GM23338 (cell line): Measurements from ENCODE around the gene TMEM41B. TPM values are rescaled to one million over a fixed set of nuclear protein-coding genes. Genes with fewer than 3 reads are reported as not detected.

Experiments used
- ATAC-seq: fragments of 200-7000 bp; cut with Tn5 transposase; 3 replicates; pipeline ENCODE4 v1.9.1; 2020
- DNase-seq: peaks from one replicate; pipeline ENCODE4 v3.0.0-alpha.2; 2015; ENCODE audit warnings: low spot score
- H2AFZ ChIP-seq: fragments of 200-600 bp; sonication (generic); 2 replicates; pipeline ENCODE4 v1.8.0; 2016; ENCODE audit warnings: antibody characterized with exemption, mild to moderate bottlenecking, moderate library complexity
- H3F3A ChIP-seq: fragments of 200-600 bp; sonication (generic); replicated peaks from 2 replicates; pipeline ENCODE4 v1.8.0; 2017; ENCODE audit warnings: antibody characterized with exemption, mixed run types, low read depth
- H3K27ac ChIP-seq: fragments of 200-600 bp; sonication (generic); 2 replicates; pipeline ENCODE4 v1.6.1; 2016; ENCODE audit warnings: low read depth
- H3K27me3 ChIP-seq: fragments of 200-600 bp; sonication (generic); 2 replicates; pipeline ENCODE4 v1.8.0; 2016; ENCODE audit warnings: mild to moderate bottlenecking, mixed run types, moderate library complexity; ENCODE audit not compliant: insufficient read depth
- H3K36me3 ChIP-seq: fragments of 200-600 bp; sonication (generic); 2 replicates; pipeline ENCODE4 v1.8.0; 2016; ENCODE audit warnings: mild to moderate bottlenecking; ENCODE audit not compliant: insufficient read depth
- H3K4me1 ChIP-seq: fragments of 200-600 bp; sonication (generic); 2 replicates; pipeline ENCODE4 v1.8.0; 2016; ENCODE audit warnings: mild to moderate bottlenecking, moderate library complexity; ENCODE audit not compliant: insufficient read depth
- H3K4me2 ChIP-seq: fragments of 200-600 bp; sonication (generic); 2 replicates; pipeline ENCODE4 v1.7.1; 2017; ENCODE audit warnings: mixed run types
- H3K4me3 ChIP-seq: fragments of 200-600 bp; sonication (generic); 2 replicates; pipeline ENCODE4 v1.6.1; 2016; ENCODE audit warnings: mixed run types
- H3K79me2 ChIP-seq: fragments of 200-600 bp; sonication (generic); replicated peaks from 2 replicates; pipeline ENCODE4 v1.8.0; 2017; ENCODE audit warnings: mild to moderate bottlenecking; ENCODE audit not compliant: insufficient read depth
- H3K9me2 ChIP-seq: fragments of 200-600 bp; sonication (generic); 2 replicates; pipeline ENCODE4 v1.8.0; 2017; ENCODE audit not compliant: insufficient read depth
- H4K20me1 ChIP-seq: fragments of 200-600 bp; sonication (generic); replicated peaks from 2 replicates; pipeline ENCODE4 v1.8.0; 2017; ENCODE audit warnings: mild to moderate bottlenecking; ENCODE audit not compliant: insufficient read depth
- H3K27ac Mint-ChIP-seq: 2 replicates; pipeline ENCODE4 v1.8.0; 2020; ENCODE audit warnings: inconsistent platforms, mild to moderate bottlenecking, moderate library complexity, mixed read lengths
- H3K27me3 Mint-ChIP-seq: 3 replicates; pipeline ENCODE4 v1.8.0; 2022; ENCODE audit warnings: low read depth, mild to moderate bottlenecking, moderate library complexity, mixed read lengths, inconsistent platforms; ENCODE audit not compliant: insufficient read depth, poor library complexity
- H3K36me3 Mint-ChIP-seq: 3 replicates; pipeline ENCODE4 v1.8.0; 2021; ENCODE audit warnings: low read depth, mild to moderate bottlenecking, inconsistent platforms, moderate library complexity, mixed read lengths
- H3K4me1 Mint-ChIP-seq: 3 replicates; pipeline ENCODE4 v1.8.0; 2020; ENCODE audit warnings: mild to moderate bottlenecking, inconsistent platforms, mixed read lengths
- H3K4me3 Mint-ChIP-seq: 3 replicates; pipeline ENCODE4 v1.8.0; 2021; ENCODE audit warnings: moderate library complexity, mild to moderate bottlenecking, inconsistent platforms, mixed read lengths
- H3K9me3 Mint-ChIP-seq: 3 replicates; pipeline ENCODE4 v1.8.0; 2020; ENCODE audit warnings: moderate library complexity, mild to moderate bottlenecking, inconsistent platforms, mixed read lengths
- ETS1 ChIP-seq: IDR thresholded peaks from 2 replicates; pipeline ENCODE4 v1.6.1; 2016; ENCODE audit warnings: antibody characterized with exemption
- EZH2phosphoT487 ChIP-seq: fragments of 200-600 bp; sonication (generic); IDR thresholded peaks from one replicate; pipeline ENCODE4 v1.8.1; 2018; ENCODE audit warnings: antibody characterized with exemption; ENCODE audit not compliant: unreplicated experiment
- JUNB ChIP-seq: IDR thresholded peaks from one replicate; pipeline ENCODE4 v1.6.1; 2016; ENCODE audit warnings: antibody characterized with exemption; ENCODE audit not compliant: unreplicated experiment
- NANOG ChIP-seq: IDR thresholded peaks from 2 replicates; pipeline ENCODE4 v1.6.1; 2016; ENCODE audit warnings: antibody characterized with exemption, borderline replicate concordance
- STAT1 ChIP-seq: IDR thresholded peaks from one replicate; pipeline ENCODE4 v1.6.1; 2016; ENCODE audit warnings: antibody characterized with exemption; ENCODE audit not compliant: unreplicated experiment
- ZNF114 ChIP-seq: fragments of 250-450 bp; sonication (Bioruptor Pico); IDR thresholded peaks from 2 replicates; pipeline ENCODE4 v1.5.0; 2020; ENCODE audit warnings: mild to moderate bottlenecking, moderate library complexity
- ZNF331 ChIP-seq: fragments of 250-450 bp; sonication (Bioruptor Pico); IDR thresholded peaks from 2 replicates; pipeline ENCODE4 v1.5.0; 2020; ENCODE audit warnings: low read depth, mild to moderate bottlenecking, moderate library complexity
- ZNF462 ChIP-seq: fragments of 250-450 bp; sonication (Bioruptor Pico); IDR thresholded peaks from 2 replicates; pipeline ENCODE4 v1.5.0; 2020; ENCODE audit warnings: mild to moderate bottlenecking, moderate library complexity
- polyA plus RNA-seq: library from polyadenylated mRNA; unstranded; fragments of >200 nt; fragmentation: Nextera tagmentation; extraction: Ambion mirVana; gene quantifications from 2 replicates; pipeline ENCODE4 v1.2.1, GENCODE V29; 2016
- total RNA-seq: library from RNA; depleted of rRNA; stranded (reverse); fragments of >200 nt; shearing (Covaris generic); gene quantifications from 2 replicates; pipeline ENCODE4 v1.2.3, GENCODE V29; 2014

Gene TMEM41B
- total and polyA plus RNA-seq, 2 experiments from 2014 or later: 34.4 to 53.8 TPM

GRCh38 chr11:9302448-9302847 lies 11.9 kb downstream of the TMEM41B start (continued):
- TF ChIP-seq ZNF462: no peak
- no peak for TF ChIP-seq EZH2phosphoT487
- no peak for TF ChIP-seq JUNB

- Histone ChIP-seq H3K79me2 (peaks cover 88% of the 10 kb centered on the region), H3K4me1 (peaks cover under 1% of the 10 kb centered on the region; the same call in 1 of the 2 replicates), H3K4me2 (no peak overlapping the region), H3K9me2 (no peaks in the 10 kb centered on the region), H3K27me3 (no peaks in the 10 kb centered on the region), H3F3A (no peaks in the 10 kb centered on the region), H4K20me1 (peaks cover 33% of the 10 kb centered on the region), H3K36me3 (peaks cover 3% of the 10 kb centered on the region; the same call in 1 of the 2 replicates), H3K27ac (0 out of 2 replicates have a peak overlapping the region, but pooled peaks have one; percentile 6), H2AFZ (no peak overlapping the region), H3K4me3 (no peak overlapping the region)
- no peak overlapping the region for H3K27ac Mint-ChIP-seq
- H3K4me3 Mint-ChIP-seq: no peak overlapping the region
- peaks cover 13% of the 10 kb centered on the region; the same call in 2 of the 3 replicates for H3K36me3 Mint-ChIP-seq
- no peak for ATAC-seq
- no peaks in the 10 kb centered on the region for H3K9me3 Mint-ChIP-seq
- H3K4me1 Mint-ChIP-seq: peaks cover under 1% of the 10 kb centered on the region; the same call in 2 of the 3 replicates
- H3K27me3 Mint-ChIP-seq: peaks cover 4% of the 10 kb centered on the region
- no peak for DNase-seq
- no peak for TF ChIP-seq STAT1
- no peak for TF ChIP-seq ZNF114 (CRISPR knock-in tag)
- no peak for TF ChIP-seq ZNF462
- TF ChIP-seq ZNF331 (CRISPR knock-in tag): no peak
- no peak for TF ChIP-seq ETS1
- TF ChIP-seq NANOG: no peak
Observed at GRCh38 chr11:9301720-9302119, 12.7 kb downstream of the TMEM41B start.
